Liver (tissue), 9 donors: ENCODE measurements around the gene PIWIL4. TPM values are rescaled to one million over a fixed set of nuclear protein-coding genes. Genes with fewer than 3 reads are reported as not detected.

Source experiments
- DNase-seq: peaks from one replicate; pipeline ENCODE4 v3.0.0-alpha.2; 2017; ENCODE audit warnings: low spot score
- H3K27ac ChIP-seq, 2 donors: one replicate each; pipeline ENCODE4 v1.7.0; 2013; ENCODE audit warnings: inconsistent platforms in 2 of 2, low read length in 2 of 2, control low read depth in 1 of 2, low read depth in 1 of 2, mild to moderate bottlenecking in 1 of 2
- H3K27me3 ChIP-seq, 4 donors: one replicate each; pipeline versions ENCODE4 v1.6.1 to v1.7.0; 2013; ENCODE audit warnings: low read length in 3 of 4, inconsistent platforms in 1 of 4, mild to moderate bottlenecking in 1 of 4, moderate library complexity in 1 of 4; ENCODE audit not compliant: control insufficient read depth in 4 of 4, insufficient read depth in 4 of 4
- H3K36me3 ChIP-seq, 4 donors: one replicate each; pipeline versions ENCODE4 v1.6.1 to v1.7.0; 2013; ENCODE audit warnings: low read length in 3 of 4, mild to moderate bottlenecking in 3 of 4, low read depth in 1 of 4, moderate library complexity in 1 of 4; ENCODE audit not compliant: control insufficient read depth in 4 of 4, insufficient read depth in 3 of 4
- H3K4me1 ChIP-seq, 4 donors: one replicate each; pipeline versions ENCODE4 v1.6.1 to v1.7.0; 2013; ENCODE audit warnings: low read length in 3 of 4, mild to moderate bottlenecking in 3 of 4, moderate library complexity in 1 of 4; ENCODE audit not compliant: control insufficient read depth in 4 of 4, insufficient read depth in 4 of 4
- H3K4me3 ChIP-seq, 3 donors: one replicate each; pipeline versions ENCODE4 v1.6.1 to v1.7.0; 2013; ENCODE audit warnings: low read length in 3 of 3, control low read depth in 1 of 3, low read depth in 1 of 3, mild to moderate bottlenecking in 1 of 3
- H3K9ac ChIP-seq, 2 donors: one replicate each; pipeline ENCODE4 v1.7.0; 2013; ENCODE audit warnings: low read length in 2 of 2, mild to moderate bottlenecking in 2 of 2, moderate library complexity in 2 of 2, control low read depth in 1 of 2, low read depth in 1 of 2
- H3K9me3 ChIP-seq, 4 donors: one replicate each; pipeline versions ENCODE4 v1.6.1 to v1.7.0; 2013; ENCODE audit warnings: low read length in 3 of 4; ENCODE audit not compliant: control insufficient read depth in 4 of 4
- EGR1 ChIP-seq, 2 donors: IDR thresholded peaks; 2 replicates each; pipeline ENCODE4 v1.6.1; 2016 to 2018; ENCODE audit warnings: antibody characterized with exemption in 2 of 2, low read depth in 2 of 2
- FOXA1 ChIP-seq: IDR thresholded peaks from 2 replicates; pipeline ENCODE4 v1.6.1; 2016; ENCODE audit warnings: antibody characterized with exemption
- FOXA2 ChIP-seq: IDR thresholded peaks from 2 replicates; pipeline ENCODE4 v1.6.1; 2016; ENCODE audit warnings: antibody characterized with exemption
- GABPA ChIP-seq, 2 donors: IDR thresholded peaks in 1 of 2; conservative IDR thresholded peaks in 1 of 2; 2 replicates each; pipeline ENCODE4 v1.6.1; 2016; ENCODE audit warnings: antibody characterized with exemption in 2 of 2, mild to moderate bottlenecking in 1 of 2, moderate library complexity in 1 of 2
- HNF4A ChIP-seq, 2 donors: conservative IDR thresholded peaks; 2 replicates each; pipeline ENCODE4 v1.6.1; 2016; ENCODE audit warnings: antibody characterized with exemption in 2 of 2, mild to moderate bottlenecking in 2 of 2
- HNF4G ChIP-seq: IDR thresholded peaks from 2 replicates; pipeline ENCODE4 v1.6.1; 2016; ENCODE audit warnings: antibody characterized with exemption
- JUND ChIP-seq, 2 donors: IDR thresholded peaks; 2 replicates each; pipeline ENCODE4 v1.6.1; 2016; ENCODE audit warnings: antibody characterized with exemption in 2 of 2
- NR2F2 ChIP-seq: IDR thresholded peaks from 2 replicates; pipeline ENCODE4 v1.6.1; 2016; ENCODE audit warnings: antibody characterized with exemption
- RAD21 ChIP-seq, 2 donors: IDR thresholded peaks; 2 replicates each; pipeline ENCODE4 v1.6.1; 2016; ENCODE audit warnings: antibody characterized with exemption in 2 of 2, mild to moderate bottlenecking in 2 of 2
- RXRA ChIP-seq, 2 donors: IDR thresholded peaks; 2 replicates each; pipeline ENCODE4 v1.6.1; 2017 to 2018; ENCODE audit warnings: antibody characterized with exemption in 2 of 2, mild to moderate bottlenecking in 1 of 2
- SP1 ChIP-seq: IDR thresholded peaks from 2 replicates; pipeline ENCODE4 v1.6.1; 2018; ENCODE audit warnings: antibody characterized with exemption, mild to moderate bottlenecking
- TAF1 ChIP-seq: conservative IDR thresholded peaks from 2 replicates; pipeline ENCODE4 v1.6.1; 2016; ENCODE audit warnings: antibody characterized with exemption, mild to moderate bottlenecking
- YY1 ChIP-seq: IDR thresholded peaks from 2 replicates; pipeline ENCODE4 v1.6.1; 2016; ENCODE audit warnings: antibody characterized with exemption, mild to moderate bottlenecking
- WGBS: extraction: QIAGEN DNeasy Blood & Tissue Kit; methylation state at CpG from one replicate; pipeline ENCODE4 v1.1.7; 2013; 5-methylcytosine and 5-hydroxymethylcytosine counted together
- polyA plus RNA-seq, 2 donors: library from polyadenylated mRNA; stranded (reverse) in 1 of 2; unstranded in 1 of 2; fragments of 200-250 nt in 1 of 2; fragments of >200 nt in 1 of 2; fragmentation: Nextera tagmentation in 1 of 2; extraction: Ambion mirVana in 1 of 2; gene quantifications; one replicate each; pipeline versions ENCODE4 v1.2.1 to v1.2.3, GENCODE V29; 2013 to 2015
- total RNA-seq, 2 donors: library from RNA; depleted of rRNA; stranded (reverse); fragments of >200 nt; gene quantifications; one replicate each; pipeline ENCODE4 v1.2.3, GENCODE V29; 2014
- TF ChIP-seq, protein P1 (sequence below): IDR thresholded peaks from 2 replicates; pipeline ENCODE4 v1.6.1; 2016; ENCODE audit warnings: antibody characterized with exemption
- TF ChIP-seq, protein P2 (sequence below): fragments of 150-350 bp; IDR thresholded peaks from 2 replicates; pipeline ENCODE4 v1.5.1; 2017; ENCODE audit warnings: improper control_type of control experiment, low read depth, low read length; ENCODE audit not compliant: missing input control
- TF ChIP-seq, protein P3 (sequence below): IDR thresholded peaks from 2 replicates; pipeline ENCODE4 v1.6.1; 2016; ENCODE audit warnings: antibody characterized with exemption
- TF ChIP-seq, protein P4 (sequence below): IDR thresholded peaks from 2 replicates; pipeline ENCODE4 v1.6.1; 2016; ENCODE audit warnings: antibody characterized with exemption, mild to moderate bottlenecking
- TF ChIP-seq, protein P5 (sequence below): IDR thresholded peaks from 2 replicates; pipeline ENCODE4 v1.6.1; 2016; ENCODE audit warnings: antibody characterized with exemption
- donor health status: healthy.
- donor health status: healthy.
- donor health status: healthy.
- donor health status: healthy.
- donor health status: healthy.

The PIWIL4 gene
- total and polyA plus RNA-seq, 4 donors: 0.18 to 1.5 (median 0.51) TPM

DNA sequence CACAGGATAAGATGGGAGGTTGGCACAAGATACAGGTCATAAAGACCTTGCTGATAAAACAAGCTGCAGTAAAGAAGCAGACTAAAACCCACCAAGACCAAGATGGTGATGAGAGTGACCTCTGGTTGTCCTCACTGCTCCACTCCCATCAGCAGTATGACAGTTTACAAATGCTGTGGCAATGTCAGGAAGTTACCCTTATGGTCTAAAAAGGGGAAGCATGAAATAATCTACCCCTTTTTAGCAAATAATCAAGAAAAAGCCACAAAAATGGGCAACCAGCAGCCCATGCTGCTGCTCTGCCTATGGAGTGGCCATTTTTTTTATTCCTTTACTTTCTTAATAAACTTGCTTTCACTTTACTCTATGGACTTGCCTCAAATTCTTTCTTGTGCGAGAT, 8.7 kb upstream of the PIWIL4 start:
- no peaks in the 10 kb centered on the region for H3K36me3 ChIP-seq
- WGBS: 91% methylated on average over 1 of the region's 1 CpG
- TF ChIP-seq, protein P1, sequence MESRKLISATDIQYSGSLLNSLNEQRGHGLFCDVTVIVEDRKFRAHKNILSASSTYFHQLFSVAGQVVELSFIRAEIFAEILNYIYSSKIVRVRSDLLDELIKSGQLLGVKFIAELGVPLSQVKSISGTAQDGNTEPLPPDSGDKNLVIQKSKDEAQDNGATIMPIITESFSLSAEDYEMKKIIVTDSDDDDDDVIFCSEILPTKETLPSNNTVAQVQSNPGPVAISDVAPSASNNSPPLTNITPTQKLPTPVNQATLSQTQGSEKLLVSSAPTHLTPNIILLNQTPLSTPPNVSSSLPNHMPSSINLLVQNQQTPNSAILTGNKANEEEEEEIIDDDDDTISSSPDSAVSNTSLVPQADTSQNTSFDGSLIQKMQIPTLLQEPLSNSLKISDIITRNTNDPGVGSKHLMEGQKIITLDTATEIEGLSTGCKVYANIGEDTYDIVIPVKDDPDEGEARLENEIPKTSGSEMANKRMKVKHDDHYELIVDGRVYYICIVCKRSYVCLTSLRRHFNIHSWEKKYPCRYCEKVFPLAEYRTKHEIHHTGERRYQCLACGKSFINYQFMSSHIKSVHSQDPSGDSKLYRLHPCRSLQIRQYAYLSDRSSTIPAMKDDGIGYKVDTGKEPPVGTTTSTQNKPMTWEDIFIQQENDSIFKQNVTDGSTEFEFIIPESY: no peak
- TF ChIP-seq JUND (IDR thresholded peaks at IDR 0.05) (no peak), HNF4G (no peak), NR2F2 (no peak), FOXA1 (no peak), RXRA (IDR thresholded peaks at IDR 0.05) (no peak), HNF4A (conservative IDR thresholded peaks at IDR 0.05) (no peak), RAD21 (IDR thresholded peaks at IDR 0.05) (no peak), FOXA2 (no peak), SP1 (no peak), YY1 (no peak), TAF1 (no peak), GABPA (IDR thresholded peaks at IDR 0.05 in 1 of 2, conservative IDR thresholded peaks at IDR 0.05 in 1 of 2) (no peak), EGR1 (IDR thresholded peaks at IDR 0.05; ENCODE audit: low read depth in 2 of 2) (no peak)
- TF ChIP-seq, protein P2, sequence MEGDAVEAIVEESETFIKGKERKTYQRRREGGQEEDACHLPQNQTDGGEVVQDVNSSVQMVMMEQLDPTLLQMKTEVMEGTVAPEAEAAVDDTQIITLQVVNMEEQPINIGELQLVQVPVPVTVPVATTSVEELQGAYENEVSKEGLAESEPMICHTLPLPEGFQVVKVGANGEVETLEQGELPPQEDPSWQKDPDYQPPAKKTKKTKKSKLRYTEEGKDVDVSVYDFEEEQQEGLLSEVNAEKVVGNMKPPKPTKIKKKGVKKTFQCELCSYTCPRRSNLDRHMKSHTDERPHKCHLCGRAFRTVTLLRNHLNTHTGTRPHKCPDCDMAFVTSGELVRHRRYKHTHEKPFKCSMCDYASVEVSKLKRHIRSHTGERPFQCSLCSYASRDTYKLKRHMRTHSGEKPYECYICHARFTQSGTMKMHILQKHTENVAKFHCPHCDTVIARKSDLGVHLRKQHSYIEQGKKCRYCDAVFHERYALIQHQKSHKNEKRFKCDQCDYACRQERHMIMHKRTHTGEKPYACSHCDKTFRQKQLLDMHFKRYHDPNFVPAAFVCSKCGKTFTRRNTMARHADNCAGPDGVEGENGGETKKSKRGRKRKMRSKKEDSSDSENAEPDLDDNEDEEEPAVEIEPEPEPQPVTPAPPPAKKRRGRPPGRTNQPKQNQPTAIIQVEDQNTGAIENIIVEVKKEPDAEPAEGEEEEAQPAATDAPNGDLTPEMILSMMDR: no peak
- TF ChIP-seq, protein P3, sequence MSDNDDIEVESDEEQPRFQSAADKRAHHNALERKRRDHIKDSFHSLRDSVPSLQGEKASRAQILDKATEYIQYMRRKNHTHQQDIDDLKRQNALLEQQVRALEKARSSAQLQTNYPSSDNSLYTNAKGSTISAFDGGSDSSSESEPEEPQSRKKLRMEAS: no peak
- TF ChIP-seq, protein P4, sequence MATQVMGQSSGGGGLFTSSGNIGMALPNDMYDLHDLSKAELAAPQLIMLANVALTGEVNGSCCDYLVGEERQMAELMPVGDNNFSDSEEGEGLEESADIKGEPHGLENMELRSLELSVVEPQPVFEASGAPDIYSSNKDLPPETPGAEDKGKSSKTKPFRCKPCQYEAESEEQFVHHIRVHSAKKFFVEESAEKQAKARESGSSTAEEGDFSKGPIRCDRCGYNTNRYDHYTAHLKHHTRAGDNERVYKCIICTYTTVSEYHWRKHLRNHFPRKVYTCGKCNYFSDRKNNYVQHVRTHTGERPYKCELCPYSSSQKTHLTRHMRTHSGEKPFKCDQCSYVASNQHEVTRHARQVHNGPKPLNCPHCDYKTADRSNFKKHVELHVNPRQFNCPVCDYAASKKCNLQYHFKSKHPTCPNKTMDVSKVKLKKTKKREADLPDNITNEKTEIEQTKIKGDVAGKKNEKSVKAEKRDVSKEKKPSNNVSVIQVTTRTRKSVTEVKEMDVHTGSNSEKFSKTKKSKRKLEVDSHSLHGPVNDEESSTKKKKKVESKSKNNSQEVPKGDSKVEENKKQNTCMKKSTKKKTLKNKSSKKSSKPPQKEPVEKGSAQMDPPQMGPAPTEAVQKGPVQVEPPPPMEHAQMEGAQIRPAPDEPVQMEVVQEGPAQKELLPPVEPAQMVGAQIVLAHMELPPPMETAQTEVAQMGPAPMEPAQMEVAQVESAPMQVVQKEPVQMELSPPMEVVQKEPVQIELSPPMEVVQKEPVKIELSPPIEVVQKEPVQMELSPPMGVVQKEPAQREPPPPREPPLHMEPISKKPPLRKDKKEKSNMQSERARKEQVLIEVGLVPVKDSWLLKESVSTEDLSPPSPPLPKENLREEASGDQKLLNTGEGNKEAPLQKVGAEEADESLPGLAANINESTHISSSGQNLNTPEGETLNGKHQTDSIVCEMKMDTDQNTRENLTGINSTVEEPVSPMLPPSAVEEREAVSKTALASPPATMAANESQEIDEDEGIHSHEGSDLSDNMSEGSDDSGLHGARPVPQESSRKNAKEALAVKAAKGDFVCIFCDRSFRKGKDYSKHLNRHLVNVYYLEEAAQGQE: no peak

DNA sequence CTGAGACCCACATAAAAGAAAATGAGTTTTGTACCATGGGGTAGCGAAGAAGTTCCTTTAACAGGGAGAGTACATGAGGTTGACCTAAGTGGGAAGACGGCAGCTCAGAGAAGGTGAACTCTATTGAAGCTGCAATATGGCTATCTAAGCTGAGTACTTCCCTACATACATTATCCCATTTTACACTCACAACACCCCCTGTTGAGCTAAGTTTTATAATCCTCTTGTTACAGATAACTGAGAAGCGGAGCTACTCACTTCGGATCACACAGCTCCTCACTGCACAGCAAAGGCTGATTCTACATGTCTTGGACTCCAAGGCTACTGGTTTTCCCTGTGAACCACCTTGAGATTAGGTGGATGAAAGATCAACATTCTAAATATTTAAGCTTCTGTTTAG, 8.2 kb upstream of the PIWIL4 start:
- TF ChIP-seq FOXA2 (no peak), RXRA (IDR thresholded peaks at IDR 0.05) (no peak), JUND (IDR thresholded peaks at IDR 0.05) (no peak), HNF4A (conservative IDR thresholded peaks at IDR 0.05) (no peak), GABPA (IDR thresholded peaks at IDR 0.05 in 1 of 2, conservative IDR thresholded peaks at IDR 0.05 in 1 of 2) (no peak), NR2F2 (no peak), FOXA1 (no peak), EGR1 (IDR thresholded peaks at IDR 0.05; ENCODE audit: low read depth in 2 of 2) (no peak), RAD21 (IDR thresholded peaks at IDR 0.05) (no peak), SP1 (no peak), YY1 (no peak)
- TF ChIP-seq, protein P3: no peak
- TF ChIP-seq, protein P5, sequence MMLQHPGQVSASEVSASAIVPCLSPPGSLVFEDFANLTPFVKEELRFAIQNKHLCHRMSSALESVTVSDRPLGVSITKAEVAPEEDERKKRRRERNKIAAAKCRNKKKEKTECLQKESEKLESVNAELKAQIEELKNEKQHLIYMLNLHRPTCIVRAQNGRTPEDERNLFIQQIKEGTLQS: no peak
- TF ChIP-seq, protein P4: no peak
- no peaks in the 10 kb centered on the region for H3K36me3 ChIP-seq
- no peaks in the 10 kb centered on the region for H3K9me3 ChIP-seq
- no peaks in the 10 kb centered on the region for H3K27me3 ChIP-seq
- no peak overlapping the region for H3K4me3 ChIP-seq
- 95% methylated on average over 4 of the region's 4 CpGs for WGBS
- H3K27ac ChIP-seq: no peak overlapping the region
- DNase-seq: no peak
- no peak overlapping the region for H3K9ac ChIP-seq
- H3K4me1 ChIP-seq: no peaks in the 10 kb centered on the region

More for the DNA sequence above, 8.7 kb upstream of the PIWIL4 start:
- H3K9ac ChIP-seq: no peak overlapping the region
- no peak overlapping the region for H3K4me3 ChIP-seq
- DNase-seq: no peak
- no peaks in the 10 kb centered on the region for H3K4me1 ChIP-seq
- no peaks in the 10 kb centered on the region for H3K27me3 ChIP-seq
- H3K9me3 ChIP-seq: no peaks in the 10 kb centered on the region
- H3K27ac ChIP-seq: no peak overlapping the region
